ENCODE measurements around the gene KNDC1.

DNA sequence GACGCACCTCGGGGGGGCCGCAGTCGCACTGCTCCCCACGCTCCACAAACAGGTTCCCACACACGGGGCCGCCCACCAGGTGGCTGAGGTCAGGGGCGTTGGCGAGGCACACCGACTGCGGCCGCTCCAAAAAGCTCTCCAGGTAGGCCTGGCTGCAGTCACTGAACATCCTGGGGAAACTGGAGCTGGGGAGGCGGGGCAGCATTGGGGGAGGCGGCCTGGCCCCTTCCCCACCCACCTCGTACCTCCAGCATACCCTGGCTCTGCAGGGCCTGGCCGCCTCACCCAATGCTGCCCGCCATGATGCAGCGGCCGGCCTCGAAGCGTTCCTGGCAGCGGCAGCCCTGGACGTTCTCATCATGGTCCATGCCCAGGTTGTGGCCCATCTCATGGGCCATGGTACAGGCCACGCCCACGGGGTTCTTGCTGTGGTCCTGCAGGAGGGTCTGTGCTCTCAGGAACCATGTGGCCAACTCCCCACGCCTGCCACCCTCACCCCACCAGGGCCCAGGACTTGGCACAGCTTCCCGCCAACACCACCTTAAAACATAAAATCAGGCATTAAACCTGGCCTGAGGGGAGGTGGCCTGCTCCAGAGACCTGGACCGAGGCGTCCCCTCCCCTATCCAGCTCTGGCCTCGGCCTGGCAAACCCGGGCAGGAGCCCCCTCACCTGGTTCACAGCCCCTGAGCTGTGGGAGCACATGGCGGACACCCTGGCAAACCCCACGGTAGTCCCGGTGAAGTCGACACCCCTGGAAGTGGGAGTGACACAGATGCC is 111.7 kb downstream of the KNDC1 start:
- TF ChIP-seq POLR2A (IDR thresholded peaks at IDR 0.05; ENCODE audit: low read depth, low read length), result no peak
- no peak for TF ChIP-seq EZH2 (IDR thresholded peaks at IDR 0.05; ENCODE audit: borderline replicate concordance, low read depth, low read length, severe bottlenecking)
- TF ChIP-seq POLR2AphosphoS5 (IDR thresholded peaks at IDR 0.05; ENCODE audit: insufficient read depth, low read depth, low read length), result no peak
- TF ChIP-seq, protein P1, sequence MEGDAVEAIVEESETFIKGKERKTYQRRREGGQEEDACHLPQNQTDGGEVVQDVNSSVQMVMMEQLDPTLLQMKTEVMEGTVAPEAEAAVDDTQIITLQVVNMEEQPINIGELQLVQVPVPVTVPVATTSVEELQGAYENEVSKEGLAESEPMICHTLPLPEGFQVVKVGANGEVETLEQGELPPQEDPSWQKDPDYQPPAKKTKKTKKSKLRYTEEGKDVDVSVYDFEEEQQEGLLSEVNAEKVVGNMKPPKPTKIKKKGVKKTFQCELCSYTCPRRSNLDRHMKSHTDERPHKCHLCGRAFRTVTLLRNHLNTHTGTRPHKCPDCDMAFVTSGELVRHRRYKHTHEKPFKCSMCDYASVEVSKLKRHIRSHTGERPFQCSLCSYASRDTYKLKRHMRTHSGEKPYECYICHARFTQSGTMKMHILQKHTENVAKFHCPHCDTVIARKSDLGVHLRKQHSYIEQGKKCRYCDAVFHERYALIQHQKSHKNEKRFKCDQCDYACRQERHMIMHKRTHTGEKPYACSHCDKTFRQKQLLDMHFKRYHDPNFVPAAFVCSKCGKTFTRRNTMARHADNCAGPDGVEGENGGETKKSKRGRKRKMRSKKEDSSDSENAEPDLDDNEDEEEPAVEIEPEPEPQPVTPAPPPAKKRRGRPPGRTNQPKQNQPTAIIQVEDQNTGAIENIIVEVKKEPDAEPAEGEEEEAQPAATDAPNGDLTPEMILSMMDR (IDR thresholded peaks at IDR 0.05; ENCODE audit: extremely low read depth in 1 of 2, insufficient read depth in 1 of 2, low read depth in 1 of 2, low read length in 2 of 2), result no peak
- no peak for TF ChIP-seq GATA2 (IDR thresholded peaks at IDR 0.05; ENCODE audit: insufficient read depth, insufficient read length, low read depth, low read length)
- TF ChIP-seq FOS (IDR thresholded peaks at IDR 0.05; ENCODE audit: borderline replicate concordance, insufficient read depth, low read length), result no peak
- TF ChIP-seq, protein P2, sequence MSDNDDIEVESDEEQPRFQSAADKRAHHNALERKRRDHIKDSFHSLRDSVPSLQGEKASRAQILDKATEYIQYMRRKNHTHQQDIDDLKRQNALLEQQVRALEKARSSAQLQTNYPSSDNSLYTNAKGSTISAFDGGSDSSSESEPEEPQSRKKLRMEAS (IDR thresholded peaks at IDR 0.05; ENCODE audit: insufficient read depth, insufficient read length), result no peak
- TF ChIP-seq MYC (IDR thresholded peaks at IDR 0.05; ENCODE audit: low read depth, low read length), result no peak
